ENCODE data around the gene HAAO.

The HAAO gene

GRCh38 chr2:42788478-42788793 is 3.9 kb downstream of the HAAO start:
- TF ChIP-seq, protein P1, sequence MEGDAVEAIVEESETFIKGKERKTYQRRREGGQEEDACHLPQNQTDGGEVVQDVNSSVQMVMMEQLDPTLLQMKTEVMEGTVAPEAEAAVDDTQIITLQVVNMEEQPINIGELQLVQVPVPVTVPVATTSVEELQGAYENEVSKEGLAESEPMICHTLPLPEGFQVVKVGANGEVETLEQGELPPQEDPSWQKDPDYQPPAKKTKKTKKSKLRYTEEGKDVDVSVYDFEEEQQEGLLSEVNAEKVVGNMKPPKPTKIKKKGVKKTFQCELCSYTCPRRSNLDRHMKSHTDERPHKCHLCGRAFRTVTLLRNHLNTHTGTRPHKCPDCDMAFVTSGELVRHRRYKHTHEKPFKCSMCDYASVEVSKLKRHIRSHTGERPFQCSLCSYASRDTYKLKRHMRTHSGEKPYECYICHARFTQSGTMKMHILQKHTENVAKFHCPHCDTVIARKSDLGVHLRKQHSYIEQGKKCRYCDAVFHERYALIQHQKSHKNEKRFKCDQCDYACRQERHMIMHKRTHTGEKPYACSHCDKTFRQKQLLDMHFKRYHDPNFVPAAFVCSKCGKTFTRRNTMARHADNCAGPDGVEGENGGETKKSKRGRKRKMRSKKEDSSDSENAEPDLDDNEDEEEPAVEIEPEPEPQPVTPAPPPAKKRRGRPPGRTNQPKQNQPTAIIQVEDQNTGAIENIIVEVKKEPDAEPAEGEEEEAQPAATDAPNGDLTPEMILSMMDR (IDR thresholded peaks at IDR 0.05; ENCODE audit: extremely low read depth, insufficient read depth, missing control alignments): no peak
- in situ Hi-C loops (cut with MboI; ENCODE audit: low pct_unique_long_range_greater_than_20kb, low sequenced_read_pairs, unreplicated experiment): no loop called here
- DNase-seq (ENCODE audit: low spot score): no peak

GRCh38 chr2:42787788-42788477 is 4.5 kb downstream of the HAAO start:
- no peak for DNase-seq (ENCODE audit: low spot score)
- in situ Hi-C loops (cut with MboI; ENCODE audit: low pct_unique_long_range_greater_than_20kb, low sequenced_read_pairs, unreplicated experiment): no loop called here
- TF ChIP-seq, protein P1 (IDR thresholded peaks at IDR 0.05; ENCODE audit: extremely low read depth, insufficient read depth, missing control alignments): no peak

GRCh38 chr2:42787424-42787787 is 5.0 kb downstream of the HAAO start:
- TF ChIP-seq, protein P1 (IDR thresholded peaks at IDR 0.05; ENCODE audit: extremely low read depth, insufficient read depth, missing control alignments): no peak
- in situ Hi-C loops (cut with MboI; ENCODE audit: low pct_unique_long_range_greater_than_20kb, low sequenced_read_pairs, unreplicated experiment): no loop called here
- DNase-seq (ENCODE audit: low spot score): no peak

DNA sequence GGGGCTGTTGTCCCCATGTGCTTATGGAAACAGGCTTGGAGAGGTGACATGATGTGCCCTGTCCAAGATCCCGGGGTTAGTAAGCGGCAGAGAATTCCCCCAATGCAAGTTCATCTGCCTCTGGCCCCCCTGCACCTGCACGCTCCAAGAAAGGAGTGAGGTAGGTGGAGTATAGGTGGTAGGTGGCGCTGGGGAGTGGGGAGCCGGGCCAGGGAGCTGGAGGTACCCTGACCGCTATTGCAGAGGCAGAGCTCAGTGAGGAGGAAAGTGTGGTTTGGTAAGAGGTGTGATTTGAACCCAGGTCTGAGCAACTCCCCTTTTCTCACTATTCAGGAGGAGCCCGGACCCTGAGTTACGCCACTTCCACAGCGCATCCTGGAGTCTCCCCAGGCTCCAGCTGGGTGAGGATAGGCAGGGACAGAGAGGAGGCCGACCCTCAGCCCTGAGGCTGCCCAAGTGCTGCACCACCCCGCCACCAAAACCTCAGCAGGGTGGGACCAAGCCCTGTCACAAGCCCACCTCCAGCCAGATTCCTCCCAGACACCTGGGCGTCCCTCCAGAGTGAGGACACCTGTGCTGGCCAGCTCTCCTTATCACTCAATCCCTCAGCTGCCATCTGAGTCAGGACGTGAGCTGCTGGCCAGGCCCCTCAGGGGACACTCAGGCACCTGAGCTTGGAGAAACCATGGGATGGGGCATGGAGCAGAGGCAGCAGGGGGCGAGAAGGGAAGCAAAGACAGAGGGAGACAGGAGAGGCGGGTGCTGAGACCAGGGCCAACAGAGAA is 5.6 kb downstream of the HAAO start:
- DNase-seq (ENCODE audit: low spot score): no peak
- in situ Hi-C loops (cut with MboI; ENCODE audit: low pct_unique_long_range_greater_than_20kb, low sequenced_read_pairs, unreplicated experiment): no loop called here
- TF ChIP-seq, protein P1 (IDR thresholded peaks at IDR 0.05; ENCODE audit: extremely low read depth, insufficient read depth, missing control alignments): no peak

DNA sequence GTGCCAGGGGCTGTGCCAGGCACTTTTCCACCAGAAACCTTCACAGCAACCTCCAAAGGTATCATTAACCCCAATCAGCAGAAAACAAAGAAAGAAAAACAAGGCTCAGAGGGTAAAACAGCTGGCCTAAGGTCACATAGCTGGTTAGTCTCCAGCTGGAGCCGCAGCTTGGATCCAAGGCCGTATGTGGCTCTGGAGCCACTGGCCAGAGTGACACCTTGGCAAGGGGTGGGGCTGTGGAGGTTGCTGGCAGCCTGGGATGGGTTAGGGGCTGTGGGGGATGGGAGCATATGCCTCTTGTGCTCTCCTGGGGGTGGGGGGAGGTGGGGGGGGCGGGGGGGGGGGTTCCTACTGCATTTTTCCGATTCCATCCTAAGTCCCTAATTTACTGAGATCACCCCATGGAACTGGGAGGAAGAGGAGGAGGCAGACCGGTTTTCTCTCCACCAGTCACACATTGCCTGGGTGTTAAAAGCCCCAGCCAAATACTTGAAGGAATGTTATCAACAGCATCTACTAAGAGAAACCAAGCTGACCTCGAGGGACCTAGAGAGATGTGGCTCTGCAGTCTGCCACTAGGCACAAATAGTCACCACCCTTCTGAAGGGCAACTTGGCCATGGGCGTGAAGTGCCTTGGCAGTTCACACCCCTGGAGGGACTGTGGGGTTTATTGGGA is 8.0 kb downstream of the HAAO start:
- no peak for DNase-seq (ENCODE audit: low spot score)
- in situ Hi-C loops (cut with MboI; ENCODE audit: low pct_unique_long_range_greater_than_20kb, low sequenced_read_pairs, unreplicated experiment): no loop called here
- TF ChIP-seq, protein P1 (IDR thresholded peaks at IDR 0.05; ENCODE audit: extremely low read depth, insufficient read depth, missing control alignments): no peak

- TF ChIP-seq, protein P1 (IDR thresholded peaks at IDR 0.05; ENCODE audit: extremely low read depth, insufficient read depth, missing control alignments): no peak
- in situ Hi-C loops (cut with MboI; ENCODE audit: low pct_unique_long_range_greater_than_20kb, low sequenced_read_pairs, unreplicated experiment): no loop called here
- no peak for DNase-seq (ENCODE audit: low spot score)
Observed at GRCh38 chr2:42783511-42783910, 8.9 kb downstream of the HAAO start.
